ENCODE measurements around the gene JPH2. TPM values are rescaled to one million over a fixed set of nuclear protein-coding genes. Genes with fewer than 3 reads are reported as not detected.
"Not testable (repeated sequence)": the region's sequence is repeated elsewhere in the genome, so short reads cannot be mapped to it uniquely, and the experiment has no call there.

Gene JPH2
- total RNA-seq, 1 donor from 2014 or later, result 0.13 TPM

GRCh38 chr20:44211177-44212039 is 24.4 kb upstream of the JPH2 start:
- DNase-seq (ENCODE audit: low read depth in 2 of 2), result no peak

DNA sequence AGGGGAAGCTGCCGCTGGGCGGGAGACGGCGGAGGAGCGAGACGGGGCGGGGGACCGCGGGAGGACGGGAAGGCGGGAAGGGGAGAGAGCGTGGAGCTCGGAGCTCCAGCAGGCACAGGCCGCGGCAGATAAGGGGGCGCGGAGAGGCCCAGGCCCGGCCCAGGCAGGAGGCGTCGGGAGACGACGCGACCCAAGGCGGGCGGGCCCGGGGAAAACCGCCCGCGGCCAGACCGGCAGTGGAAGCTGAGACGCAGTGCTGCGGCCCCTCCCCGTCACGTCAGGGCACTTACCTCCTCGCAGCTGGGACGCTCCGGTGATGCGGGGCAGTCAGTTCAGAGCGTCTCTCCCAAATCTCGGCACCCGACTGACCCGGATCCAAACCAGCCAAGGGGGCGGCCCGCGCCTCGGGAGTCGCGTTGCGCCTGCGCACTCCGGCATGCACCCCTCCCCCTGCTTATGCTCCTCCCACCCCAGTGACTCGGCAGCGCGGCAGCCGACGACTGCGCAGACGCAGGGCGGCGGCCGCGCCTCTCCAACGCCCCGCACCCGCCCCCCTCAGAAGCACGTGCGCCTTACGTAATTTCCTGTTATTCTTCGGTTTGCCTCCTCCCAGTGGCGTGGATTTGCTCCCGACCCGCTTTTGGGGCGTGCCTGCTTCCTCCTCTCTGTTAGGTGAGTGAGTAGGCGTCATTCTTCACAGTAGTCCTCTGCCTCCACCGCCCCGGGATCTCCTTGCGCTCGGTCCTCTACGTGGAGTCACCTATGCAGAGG is 23.6 kb upstream of the JPH2 start, which contains the start of gene OSER1:
TSS of gene OSER1 (minus strand) at position 366 of the 771 bp plus-strand sequence. CDS start 3,814 bp downstream, outside the sequence.
- DNase-seq (ENCODE audit: low read depth in 2 of 2), result peak; percentile 92 to 98

GRCh38 chr20:44209686-44210405 is 22.9 kb upstream of the JPH2 start:
- peak in 1 of 2 donors; percentile 62 for DNase-seq (ENCODE audit: low read depth in 2 of 2)

DNA sequence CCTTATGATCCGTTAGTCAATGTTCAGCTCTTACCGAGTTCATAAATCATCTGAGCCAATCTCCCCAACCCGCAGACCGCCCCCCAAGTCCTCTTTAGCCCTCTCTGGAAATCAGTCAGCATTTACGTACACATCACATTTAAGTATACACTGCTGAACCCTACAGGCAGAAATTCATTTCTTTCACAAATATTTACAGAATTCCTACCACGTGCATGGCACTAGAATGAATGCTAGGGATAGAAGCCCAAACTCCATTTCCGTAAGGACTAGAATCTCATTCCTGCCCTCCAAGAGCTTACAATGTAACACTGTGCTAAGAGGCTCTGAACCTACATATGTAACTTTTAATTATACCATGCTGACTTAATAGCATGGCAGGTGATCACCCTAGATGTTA is 21.8 kb upstream of the JPH2 start:
- DNase-seq (ENCODE audit: low read depth in 2 of 2), result no peak

DNA sequence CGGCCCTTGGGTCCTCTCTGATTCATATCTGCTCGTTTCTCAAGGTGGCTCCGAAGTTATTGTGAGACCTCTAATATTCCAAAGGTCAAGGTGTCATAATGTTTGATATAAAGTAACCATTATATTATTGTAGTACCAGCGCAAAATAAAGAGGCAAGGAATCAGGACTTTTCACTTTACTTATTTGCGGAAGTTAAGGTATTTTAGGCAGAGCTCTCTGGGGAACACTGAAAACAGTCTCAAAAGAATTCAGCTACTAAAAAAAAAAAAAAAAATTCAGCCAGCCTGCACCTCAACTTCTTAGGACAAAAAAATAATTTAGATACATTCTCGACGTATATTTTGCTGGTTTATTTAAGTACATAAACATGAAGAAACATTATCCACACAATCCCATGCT is 21.2 kb upstream of the JPH2 start:
- no peak for DNase-seq (ENCODE audit: low read depth in 2 of 2)

DNA sequence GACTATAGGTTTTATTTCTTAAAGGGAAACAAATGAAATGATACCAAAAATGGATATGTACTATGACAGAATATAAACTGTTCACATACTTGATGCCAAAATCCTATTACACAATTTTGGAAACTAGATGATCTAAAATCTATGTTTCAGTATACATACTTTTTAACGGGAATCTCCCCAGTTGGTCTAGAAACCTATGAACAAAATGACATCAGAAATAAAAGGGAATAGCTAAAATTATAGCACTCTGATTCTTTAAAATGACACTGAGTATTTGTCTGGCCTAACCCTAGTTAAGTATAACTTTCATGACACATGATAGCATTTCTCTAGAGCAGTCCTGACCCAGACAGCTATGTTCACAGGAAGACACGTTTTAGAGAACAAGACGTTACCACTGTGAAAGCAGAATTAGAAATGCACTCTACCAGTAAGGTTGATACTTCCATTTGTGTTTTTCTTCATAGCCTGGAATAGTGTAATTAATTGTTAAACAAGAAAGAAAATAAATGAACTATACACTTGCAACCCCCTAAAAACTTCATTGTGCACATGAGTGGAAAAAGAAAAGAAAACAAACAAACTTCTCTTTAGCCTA is 20.2 kb upstream of the JPH2 start:
- DNase-seq (ENCODE audit: low read depth in 2 of 2), result no peak

DNA sequence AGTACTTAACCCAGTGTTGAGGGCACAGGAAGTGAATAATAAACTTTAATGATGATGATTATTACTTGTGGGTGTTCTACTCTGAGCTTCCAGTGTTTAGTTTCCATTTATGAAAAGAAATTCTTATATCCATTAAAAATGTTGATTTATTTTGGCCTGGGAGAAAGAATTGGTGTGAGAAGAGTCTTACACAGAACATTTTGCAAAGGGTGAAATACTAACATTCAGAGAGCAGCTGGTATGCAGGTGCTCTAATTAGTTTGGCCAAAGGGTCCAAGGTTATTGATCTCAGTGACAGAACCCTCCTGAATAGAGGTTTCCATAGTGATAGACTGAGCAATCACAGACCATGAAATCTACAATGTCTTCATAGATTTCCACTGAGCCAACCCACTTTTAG is 19.1 kb upstream of the JPH2 start:
- DNase-seq (ENCODE audit: low read depth in 2 of 2), result no peak

DNA sequence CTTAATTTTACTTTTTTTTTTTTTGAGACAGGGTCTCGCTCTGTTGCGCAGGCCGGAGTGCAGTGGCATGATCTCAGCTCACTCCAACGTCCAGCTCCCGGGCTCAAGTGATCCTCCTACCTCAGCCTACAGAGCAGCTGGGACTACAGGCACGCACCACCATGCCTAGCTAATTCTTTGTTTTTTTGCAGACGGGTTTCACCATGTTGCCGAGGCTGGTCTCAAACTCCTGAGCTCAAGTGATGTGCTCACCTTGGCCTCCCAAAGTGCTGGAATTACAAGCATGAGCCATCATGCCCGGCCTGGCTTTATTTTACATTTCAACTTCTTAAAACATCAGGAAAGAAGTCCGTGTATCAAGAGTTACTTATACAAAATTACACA is 17.8 kb upstream of the JPH2 start:
- DNase-seq (ENCODE audit: low read depth in 2 of 2), result no peak

DNA sequence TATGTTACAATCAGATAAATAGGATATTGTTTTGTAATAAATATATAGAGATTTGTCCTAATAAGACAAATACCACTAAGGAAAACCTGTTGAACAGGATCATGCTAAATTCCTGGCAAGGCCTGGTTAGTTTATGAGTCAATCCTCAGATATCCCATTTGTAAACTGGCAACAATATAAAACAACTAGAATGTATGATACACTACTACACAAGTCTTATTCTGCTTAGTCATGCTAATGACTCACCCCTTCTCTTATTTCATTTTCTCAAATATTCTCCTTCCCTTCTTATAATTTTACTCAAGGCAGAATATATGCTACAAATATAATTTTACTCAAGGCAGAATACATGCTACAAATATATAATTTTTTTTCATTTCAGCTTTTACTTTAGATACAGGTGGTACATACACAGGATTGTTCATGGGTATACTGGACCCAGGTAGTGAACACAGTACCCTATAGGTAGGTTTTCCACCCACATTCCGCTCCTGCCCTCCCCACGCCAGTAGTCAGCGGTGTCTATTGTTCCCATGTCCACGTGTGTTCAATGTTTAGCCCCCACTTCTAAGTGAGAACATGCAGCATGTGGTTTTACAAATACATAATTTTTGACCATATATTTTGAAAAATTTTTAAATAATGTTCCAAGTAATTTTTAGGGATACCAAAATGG is 17.3 kb upstream of the JPH2 start:
- DNase-seq (ENCODE audit: low read depth in 2 of 2), result peak in 1 of 2 donors; percentile 87

DNA sequence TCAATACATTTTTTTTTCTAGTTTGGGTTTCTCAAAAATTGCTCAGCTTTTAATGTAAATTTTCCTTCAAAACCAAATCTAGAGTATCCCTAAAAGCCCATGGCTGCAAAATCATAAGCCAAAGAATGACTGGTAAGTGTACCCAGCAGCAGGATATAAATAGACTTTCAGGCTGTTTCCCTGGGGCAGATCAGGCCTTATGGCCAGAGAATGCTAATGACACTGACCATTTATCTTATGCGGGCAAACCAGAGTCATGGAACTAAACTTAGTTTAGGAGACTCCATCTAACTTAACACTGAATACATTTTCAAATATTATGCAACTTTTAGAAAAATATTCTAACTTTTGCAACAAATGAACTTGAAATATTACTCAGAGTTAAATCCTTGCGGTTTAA is 16.2 kb upstream of the JPH2 start:
- no peak for DNase-seq (ENCODE audit: low read depth in 2 of 2)

GRCh38 chr20:44200983-44201382 is 14.0 kb upstream of the JPH2 start:
- DNase-seq (ENCODE audit: low read depth in 2 of 2), result no peak

GRCh38 chr20:44200371-44200770 is 13.4 kb upstream of the JPH2 start:
- no peak for DNase-seq (ENCODE audit: low read depth in 2 of 2)

- no peak for DNase-seq (ENCODE audit: low read depth in 2 of 2)
Measured at GRCh38 chr20:44199877-44200276, 12.9 kb upstream of the JPH2 start.

- no peak for DNase-seq (ENCODE audit: low read depth in 2 of 2)
Measured at GRCh38 chr20:44198872-44199271, 11.9 kb upstream of the JPH2 start.

GRCh38 chr20:44196271-44196670 is 9.3 kb upstream of the JPH2 start:
- DNase-seq (ENCODE audit: low read depth in 2 of 2), result no peak

GRCh38 chr20:44195605-44196004 is 8.6 kb upstream of the JPH2 start:
- DNase-seq (ENCODE audit: low read depth in 2 of 2), result no peak

GRCh38 chr20:44193801-44194200 is 6.8 kb upstream of the JPH2 start:
- no peak for DNase-seq (ENCODE audit: low read depth in 2 of 2)

- DNase-seq (ENCODE audit: low read depth in 2 of 2), result not testable (repeated sequence)
Measured at GRCh38 chr20:44191640-44192039, 4.7 kb upstream of the JPH2 start.

- DNase-seq (ENCODE audit: low read depth in 2 of 2), result peak; percentile 67 to 76
Measured at GRCh38 chr20:44190197-44190852, 3.3 kb upstream of the JPH2 start.

- no peak for DNase-seq (ENCODE audit: low read depth in 2 of 2)
Measured at GRCh38 chr20:44188752-44189151, 1.8 kb upstream of the JPH2 start.

Data from dermis microvascular lymphatic vessel endothelial cell (primary cell).